Astrocyte (in vitro differentiated cells and primary cell): ENCODE data around the gene CRISPLD2. TPM values are rescaled to one million over a fixed set of nuclear protein-coding genes. Genes with fewer than 3 reads are reported as not detected.

ENCODE experiments used
- DNase-seq: peaks from one replicate; pipeline ENCODE4 v3.0.0-alpha.2; 2010; ENCODE audit warnings: low read depth
- FAIRE-seq: peaks from 2 replicates; lab custom pipeline; 2011; peaks lifted over from hg19 to GRCh38; lab: Jason Lieb, UNC
- H2AFZ ChIP-seq: 2 replicates; pipeline ENCODE4 v1.6.0; 2012; ENCODE audit warnings: low read depth, low read length, inconsistent platforms
- H3K27ac ChIP-seq: 2 replicates; pipeline ENCODE4 v1.5.1; 2011; ENCODE audit warnings: low read depth, low read length, inconsistent platforms
- H3K27me3 ChIP-seq: 2 replicates; pipeline ENCODE4 v1.6.0; 2011; ENCODE audit warnings: low read length, inconsistent platforms; ENCODE audit not compliant: insufficient read depth
- H3K36me3 ChIP-seq: 2 replicates; pipeline ENCODE4 v1.5.1; 2011; ENCODE audit warnings: low read length, inconsistent platforms; ENCODE audit not compliant: insufficient read depth
- H3K4me1 ChIP-seq: 2 replicates; pipeline ENCODE4 v1.5.1; 2011; ENCODE audit warnings: low read length, inconsistent platforms; ENCODE audit not compliant: insufficient read depth
- H3K4me2 ChIP-seq: 2 replicates; pipeline ENCODE4 v1.6.0; 2012; ENCODE audit warnings: low read length, inconsistent platforms
- H3K4me3 ChIP-seq: 2 replicates; pipeline ENCODE4 v1.5.1; 2011; ENCODE audit warnings: low read depth, mild to moderate bottlenecking, low read length, inconsistent platforms; ENCODE audit not compliant: insufficient read depth
- H3K79me2 ChIP-seq: 2 replicates; pipeline ENCODE4 v1.6.0; 2012; ENCODE audit warnings: mild to moderate bottlenecking, low read length, inconsistent platforms; ENCODE audit not compliant: insufficient read depth
- H3K9ac ChIP-seq: 2 replicates; pipeline ENCODE4 v1.6.0; 2012; ENCODE audit warnings: mild to moderate bottlenecking, low read length, inconsistent platforms
- H3K9me3 ChIP-seq: 2 replicates; pipeline ENCODE4 v1.5.1; 2012; ENCODE audit warnings: low read depth, mild to moderate bottlenecking, low read length, inconsistent platforms; ENCODE audit not compliant: insufficient read depth
- H4K20me1 ChIP-seq: 2 replicates; pipeline ENCODE4 v1.6.0; 2012; ENCODE audit warnings: low read length, inconsistent platforms; ENCODE audit not compliant: insufficient read depth
- H3K27ac Mint-ChIP-seq: one replicate; pipeline ENCODE4 v1.8.0; 2021; ENCODE audit warnings: mild to moderate bottlenecking, mixed read lengths; ENCODE audit not compliant: unreplicated experiment
- H3K27me3 Mint-ChIP-seq: one replicate; pipeline ENCODE4 v1.8.0; 2021; ENCODE audit warnings: low read depth, mixed read lengths; ENCODE audit not compliant: unreplicated experiment
- H3K36me3 Mint-ChIP-seq: one replicate; pipeline ENCODE4 v1.8.0; 2021; ENCODE audit warnings: low read depth, mixed read lengths; ENCODE audit not compliant: unreplicated experiment
- H3K4me1 Mint-ChIP-seq: one replicate; pipeline ENCODE4 v1.8.0; 2021; ENCODE audit warnings: low read depth, mixed read lengths; ENCODE audit not compliant: unreplicated experiment
- H3K4me3 Mint-ChIP-seq: one replicate; pipeline ENCODE4 v1.8.0; 2021; ENCODE audit warnings: mild to moderate bottlenecking, moderate library complexity, mixed read lengths; ENCODE audit not compliant: unreplicated experiment
- H3K9me3 Mint-ChIP-seq: one replicate; pipeline ENCODE4 v1.8.0; 2021; ENCODE audit warnings: mild to moderate bottlenecking, mixed read lengths; ENCODE audit not compliant: unreplicated experiment
- CTCF ChIP-seq: IDR thresholded peaks from 2 replicates; pipeline ENCODE4 v1.5.1; 2011; ENCODE audit warnings: low read depth, mild to moderate bottlenecking, inconsistent platforms, low read length, moderate library complexity; ENCODE audit not compliant: insufficient read depth
- EZH2 ChIP-seq: IDR thresholded peaks from 2 replicates; pipeline ENCODE4 v1.6.1; 2012; ENCODE audit warnings: mild to moderate bottlenecking, low read length, inconsistent platforms; ENCODE audit not compliant: insufficient read depth
- total RNA-seq: library from RNA; stranded (reverse); gene quantifications from 2 replicates; pipeline ENCODE4 v1.2.1, GENCODE V29; 2021

The CRISPLD2 gene
- total RNA-seq, 1 donor from 2014 or later, result 1.8 TPM

GRCh38 chr16:84941921-84942320 lies 122.1 kb downstream of the CRISPLD2 start:
- Histone ChIP-seq H3K9ac (no peak overlapping the region), H3K27ac (no peak overlapping the region), H3K4me2 (peak overlapping the region; percentile 34), H2AFZ (peak overlapping the region; percentile 11), H3K36me3 (no peaks in the 10 kb centered on the region), H3K4me3 (no peak overlapping the region), H3K27me3 (no peaks in the 10 kb centered on the region), H3K9me3 (no peaks in the 10 kb centered on the region), H3K79me2 (no peaks in the 10 kb centered on the region), H3K4me1 (peaks cover 9% of the 10 kb centered on the region), H4K20me1 (no peaks in the 10 kb centered on the region)
- TF ChIP-seq CTCF (no peak), EZH2 (no peak)
- Mint-ChIP-seq H3K36me3 (peaks cover 4% of the 10 kb centered on the region), H3K27ac (no peak overlapping the region), H3K9me3 (peaks cover 14% of the 10 kb centered on the region), H3K4me1 (peaks cover 3% of the 10 kb centered on the region), H3K27me3 (peaks cover 21% of the 10 kb centered on the region), H3K4me3 (no peak overlapping the region)
- peak; percentile 26 for FAIRE-seq
- DNase-seq, result peak; percentile 80

- H3K36me3 ChIP-seq, result no peaks in the 10 kb centered on the region
- FAIRE-seq (no peak), DNase-seq (peak; percentile 39)
- TF ChIP-seq EZH2 (no peak), CTCF (no peak)
- H2AFZ ChIP-seq, result no peak overlapping the region
- Mint-ChIP-seq H3K4me3 (no peak overlapping the region), H3K9me3 (peaks cover 14% of the 10 kb centered on the region), H3K36me3 (peaks cover 4% of the 10 kb centered on the region), H3K27ac (no peak overlapping the region), H3K4me1 (peaks cover 3% of the 10 kb centered on the region), H3K27me3 (peaks cover 18% of the 10 kb centered on the region)
- H3K4me1 ChIP-seq, result peaks cover 9% of the 10 kb centered on the region
- no peak overlapping the region for H3K4me2 ChIP-seq
- no peaks in the 10 kb centered on the region for H4K20me1 ChIP-seq
- no peaks in the 10 kb centered on the region for H3K9me3 ChIP-seq
- no peak overlapping the region for H3K9ac ChIP-seq
- no peaks in the 10 kb centered on the region for H3K27me3 ChIP-seq
- H3K4me3 ChIP-seq, result no peak overlapping the region
- H3K79me2 ChIP-seq, result no peaks in the 10 kb centered on the region
- no peak overlapping the region for H3K27ac ChIP-seq
Observed at GRCh38 chr16:84942786-84943185, 123.0 kb downstream of the CRISPLD2 start.

- H3K4me3 ChIP-seq, result no peak overlapping the region
- DNase-seq (no peak), FAIRE-seq (no peak)
- no peak overlapping the region for H3K4me3 Mint-ChIP-seq
- H4K20me1 ChIP-seq, result no peaks in the 10 kb centered on the region
- peaks cover 9% of the 10 kb centered on the region for H3K4me1 ChIP-seq
- TF ChIP-seq EZH2, result no peak
- no peak for TF ChIP-seq CTCF
- no peak overlapping the region for H3K9ac ChIP-seq
- no peak overlapping the region for H3K4me2 ChIP-seq
- H3K9me3 Mint-ChIP-seq, result peaks cover 14% of the 10 kb centered on the region
- no peak overlapping the region for H3K27ac Mint-ChIP-seq
- no peaks in the 10 kb centered on the region for H3K79me2 ChIP-seq
- H3K9me3 ChIP-seq, result no peaks in the 10 kb centered on the region
- no peaks in the 10 kb centered on the region for H3K27me3 ChIP-seq
- H3K4me1 Mint-ChIP-seq, result peaks cover 3% of the 10 kb centered on the region
- no peak overlapping the region for H3K27ac ChIP-seq
- no peak overlapping the region for H2AFZ ChIP-seq
- peaks cover 4% of the 10 kb centered on the region for H3K36me3 Mint-ChIP-seq
- no peaks in the 10 kb centered on the region for H3K36me3 ChIP-seq
- peaks cover 19% of the 10 kb centered on the region for H3K27me3 Mint-ChIP-seq
Observed at GRCh38 chr16:84943620-84944019, 123.8 kb downstream of the CRISPLD2 start.
